Sigmoid colon (tissue), 4 donors: ENCODE results near the gene CDK6.

Experiments used
- POLR2AphosphoS5 ChIP-seq, 4 donors: sonication (generic); formaldehyde crosslinking; IDR thresholded peaks; one replicate each; pipeline ENCODE4 v1.6.1; 2017; ENCODE audit warnings: antibody characterized with exemption in 4 of 4
- TF ChIP-seq, protein P1 (sequence below), 4 experiments: fragments of 450-650 bp in 3 of 4; fragments of 200-600 bp in 1 of 4; IDR thresholded peaks; one replicate each; pipeline ENCODE4 v1.5.1; 2016 to 2019; ENCODE audit warnings: antibody characterized with exemption in 4 of 4, mild to moderate bottlenecking in 3 of 4, moderate library complexity in 2 of 4

GRCh38 chr7:92843781-92844180 lies 7.4 kb upstream of the CDK6 start:
- TF ChIP-seq, protein P1, sequence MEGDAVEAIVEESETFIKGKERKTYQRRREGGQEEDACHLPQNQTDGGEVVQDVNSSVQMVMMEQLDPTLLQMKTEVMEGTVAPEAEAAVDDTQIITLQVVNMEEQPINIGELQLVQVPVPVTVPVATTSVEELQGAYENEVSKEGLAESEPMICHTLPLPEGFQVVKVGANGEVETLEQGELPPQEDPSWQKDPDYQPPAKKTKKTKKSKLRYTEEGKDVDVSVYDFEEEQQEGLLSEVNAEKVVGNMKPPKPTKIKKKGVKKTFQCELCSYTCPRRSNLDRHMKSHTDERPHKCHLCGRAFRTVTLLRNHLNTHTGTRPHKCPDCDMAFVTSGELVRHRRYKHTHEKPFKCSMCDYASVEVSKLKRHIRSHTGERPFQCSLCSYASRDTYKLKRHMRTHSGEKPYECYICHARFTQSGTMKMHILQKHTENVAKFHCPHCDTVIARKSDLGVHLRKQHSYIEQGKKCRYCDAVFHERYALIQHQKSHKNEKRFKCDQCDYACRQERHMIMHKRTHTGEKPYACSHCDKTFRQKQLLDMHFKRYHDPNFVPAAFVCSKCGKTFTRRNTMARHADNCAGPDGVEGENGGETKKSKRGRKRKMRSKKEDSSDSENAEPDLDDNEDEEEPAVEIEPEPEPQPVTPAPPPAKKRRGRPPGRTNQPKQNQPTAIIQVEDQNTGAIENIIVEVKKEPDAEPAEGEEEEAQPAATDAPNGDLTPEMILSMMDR (IDR thresholded peaks at IDR 0.05), result no peak
- no peak for TF ChIP-seq POLR2AphosphoS5 (IDR thresholded peaks at IDR 0.05)
